ENCODE data around the gene RORC. TPM values are rescaled to one million over a fixed set of nuclear protein-coding genes. Genes with fewer than 3 reads are reported as not detected.

The RORC gene
- total RNA-seq, 1 donor from 2014 or later, result 15.4 TPM

GRCh38 chr1:151852733-151853132 lies 21.1 kb upstream of the RORC start:
- intact Hi-C loops (cut with DNase I), result no loop called here
- ATAC-seq (ENCODE audit: poor library complexity) (no peak), DNase-seq (no peak)

DNA sequence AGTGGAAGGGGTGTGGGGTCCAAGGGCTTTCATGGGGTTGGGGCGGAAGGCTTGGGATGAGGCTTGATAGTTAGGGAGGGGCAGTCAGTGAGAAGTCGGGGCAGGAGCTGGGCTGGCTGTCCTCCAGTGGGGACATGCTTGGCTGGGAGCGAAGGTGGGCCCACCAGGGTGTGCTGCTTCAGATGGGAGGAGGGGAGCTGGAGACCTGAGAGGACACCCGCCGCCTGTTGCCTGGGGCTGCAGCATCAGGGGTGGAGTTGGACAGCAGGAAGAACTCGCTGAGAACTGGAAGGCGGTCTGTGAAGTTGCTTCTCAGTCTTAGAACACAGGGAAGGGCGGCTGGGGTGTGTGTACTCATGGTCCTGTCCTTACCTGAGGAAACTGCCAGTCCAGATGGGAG lies 20.3 kb upstream of the RORC start:
- DNase-seq, result no peak
- intact Hi-C loops (cut with DNase I), result no loop called here
- ATAC-seq (ENCODE audit: poor library complexity), result no peak

DNA sequence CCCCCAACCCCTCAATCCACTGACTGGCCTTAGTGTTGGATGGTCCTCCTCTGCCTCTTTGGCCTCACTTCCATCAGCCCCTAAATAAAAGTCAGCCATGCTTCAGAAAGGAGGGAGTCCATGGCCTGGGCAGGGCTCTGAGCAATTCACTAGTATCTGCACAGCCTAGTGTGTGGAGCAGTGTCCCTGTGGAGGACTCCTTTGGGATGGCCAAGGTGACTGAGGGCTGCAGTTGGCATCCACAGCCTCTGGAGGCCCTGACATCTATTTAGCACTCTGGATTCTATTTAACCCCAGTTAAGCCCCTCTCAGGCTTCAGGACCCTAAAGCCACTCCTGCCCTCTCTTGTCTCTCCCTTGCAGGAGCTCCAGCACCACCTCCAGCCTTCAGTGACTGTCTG lies 18.3 kb upstream of the RORC start:
- no peak for ATAC-seq (ENCODE audit: poor library complexity)
- DNase-seq, result no peak
- intact Hi-C loops (cut with DNase I), result no loop called here

DNA sequence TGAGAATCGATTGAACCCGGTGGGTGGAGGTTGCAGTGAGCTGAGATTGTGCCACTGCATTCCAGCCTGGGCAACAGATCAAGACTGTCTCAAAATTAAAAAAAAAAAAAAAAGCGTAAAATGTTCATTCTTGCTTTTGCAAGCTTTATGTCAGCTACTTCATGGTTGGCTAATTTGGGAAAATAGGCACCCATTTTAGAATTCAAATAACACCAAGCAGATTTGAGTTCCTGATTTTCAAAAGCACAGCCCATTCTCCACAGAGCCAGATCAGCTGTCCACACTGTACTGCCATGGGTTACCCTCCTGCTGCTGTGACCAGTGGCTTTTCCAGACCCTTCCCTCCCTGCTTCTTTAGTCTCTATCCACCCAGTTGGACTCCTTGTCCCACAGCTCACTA lies 17.5 kb upstream of the RORC start:
- intact Hi-C loops (cut with DNase I), result no loop called here
- no peak for ATAC-seq (ENCODE audit: poor library complexity)
- DNase-seq, result no peak

- intact Hi-C loops (cut with DNase I), result no loop called here
- DNase-seq (no peak), ATAC-seq (ENCODE audit: poor library complexity) (peak; percentile 35)
Observed at GRCh38 chr1:151847867-151848596, 16.4 kb upstream of the RORC start.

DNA sequence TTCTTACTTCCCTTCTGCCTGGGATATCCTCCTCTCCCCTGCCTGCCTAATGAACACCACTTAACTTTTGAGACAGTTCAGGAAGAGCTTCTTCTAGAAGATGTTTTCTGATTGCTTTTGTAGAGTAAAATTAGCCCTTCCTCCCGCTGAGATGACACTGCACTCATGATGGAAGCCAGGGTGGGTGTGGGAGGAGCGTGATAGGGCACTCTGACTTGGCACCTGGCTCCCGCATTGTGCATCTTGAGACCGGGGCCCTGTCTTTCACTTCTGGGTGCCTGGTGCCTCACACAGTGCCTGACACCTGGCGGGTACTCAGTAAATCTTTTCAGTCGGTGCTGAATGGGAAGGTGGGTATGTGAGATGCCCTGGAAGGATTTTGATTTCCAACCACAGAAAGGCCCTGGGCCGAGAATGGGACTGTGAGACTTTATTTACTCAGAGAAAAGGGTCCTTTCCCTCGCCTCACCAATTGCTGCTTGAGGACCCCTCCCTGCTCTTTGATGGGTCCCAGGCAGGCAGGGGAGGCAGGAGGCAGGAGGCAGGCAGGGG lies 15.2 kb upstream of the RORC start:
- ATAC-seq (ENCODE audit: poor library complexity) (no peak), DNase-seq (no peak)

DNA sequence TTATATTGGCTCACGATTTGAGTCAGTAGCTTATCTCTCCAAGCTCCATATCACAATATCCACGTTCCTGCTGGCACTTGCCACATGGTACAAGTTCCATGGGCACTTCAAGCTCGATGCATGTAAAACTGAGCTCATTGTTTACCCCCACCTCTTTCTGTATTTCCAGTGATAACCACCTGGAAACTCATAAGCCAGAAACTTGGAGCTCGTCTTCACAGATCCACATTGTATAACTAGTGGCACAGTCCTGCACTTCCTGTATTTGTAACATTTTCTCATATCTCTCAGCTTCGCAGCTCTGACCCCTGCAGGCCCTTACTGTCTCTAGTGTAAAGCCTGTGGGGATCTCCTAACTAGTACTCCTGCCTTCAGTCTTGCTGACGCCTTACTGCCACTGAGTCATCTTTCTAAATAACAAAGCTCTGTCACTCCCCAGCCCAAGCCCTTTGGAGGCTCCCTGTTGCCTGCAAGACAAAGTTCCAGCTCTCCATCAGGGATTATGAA lies 14.5 kb upstream of the RORC start:
- intact Hi-C loops (cut with DNase I), result no loop called here
- ATAC-seq (ENCODE audit: poor library complexity), result no peak
- no peak for DNase-seq

More for the DNA sequence above, 15.2 kb upstream of the RORC start:
- intact Hi-C loops (cut with DNase I), result no loop called here

GRCh38 chr1:151843398-151843797 lies 11.8 kb upstream of the RORC start:
- intact Hi-C loops (cut with DNase I), result no loop called here
- no peak for ATAC-seq (ENCODE audit: poor library complexity)
- no peak for DNase-seq

GRCh38 chr1:151841141-151841540 lies 9.5 kb upstream of the RORC start:
- DNase-seq (no peak), ATAC-seq (ENCODE audit: poor library complexity) (no peak)
- intact Hi-C loops (cut with DNase I), result no loop called here

DNA sequence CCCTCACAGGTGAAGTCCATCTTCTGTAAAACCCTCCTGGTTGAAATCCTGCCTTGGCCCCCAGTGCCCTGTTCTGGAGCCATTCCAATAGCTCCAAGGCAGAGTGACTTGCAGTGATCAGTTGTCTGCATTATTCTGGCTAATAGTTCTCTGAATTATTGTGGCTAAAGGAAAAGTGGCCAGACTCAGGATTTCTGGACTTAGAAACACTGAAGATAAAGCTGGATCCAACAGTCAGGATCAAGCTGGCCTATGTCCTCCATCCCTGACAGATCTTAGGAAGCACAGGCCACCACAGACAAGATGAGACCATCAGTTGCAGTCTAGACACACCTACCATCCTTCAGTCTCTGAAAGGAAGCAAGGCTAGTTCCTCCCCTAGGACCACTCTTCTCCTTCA lies 8.8 kb upstream of the RORC start:
- ATAC-seq (ENCODE audit: poor library complexity) (no peak), DNase-seq (no peak)
- intact Hi-C loops (cut with DNase I), result no loop called here

GRCh38 chr1:151839457-151840403 lies 8.1 kb upstream of the RORC start, which contains the start of gene C2CD4D:
Gene C2CD4D (minus strand): TSS chr1:151839820. CDS start chr1:151838989, 831 bp downstream.
- intact Hi-C loops (cut with DNase I), result loop anchor here (5.0 to 10.0 kb wide), 2 partner anchors 75 to 247 kb away; partner anchors contain the start of gene MRPL9
- peak; percentile 54 for ATAC-seq (ENCODE audit: poor library complexity)
- no peak for DNase-seq

- DNase-seq, result no peak
- intact Hi-C loops (cut with DNase I), result loop anchor here (5.0 to 10.0 kb wide), 2 partner anchors 74 to 247 kb away; partner anchors contain the start of gene MRPL9
- ATAC-seq (ENCODE audit: poor library complexity), result no peak
Observed at GRCh38 chr1:151839082-151839412, 7.4 kb upstream of the RORC start.

GRCh38 chr1:151838222-151839081 lies 6.8 kb upstream of the RORC start:
- intact Hi-C loops (cut with DNase I), result loop anchor here (5.0 to 10.0 kb wide), 2 partner anchors 74 to 246 kb away; partner anchors contain the start of gene MRPL9
- DNase-seq, result no peak
- ATAC-seq (ENCODE audit: poor library complexity), result peak; percentile 45

GRCh38 chr1:151837884-151838221 lies 6.3 kb upstream of the RORC start:
- intact Hi-C loops (cut with DNase I), result loop anchor here (5.0 to 10.0 kb wide), 2 partner anchors 73 to 246 kb away; partner anchors contain the start of gene MRPL9
- ATAC-seq (ENCODE audit: poor library complexity) (no peak), DNase-seq (no peak)

DNA sequence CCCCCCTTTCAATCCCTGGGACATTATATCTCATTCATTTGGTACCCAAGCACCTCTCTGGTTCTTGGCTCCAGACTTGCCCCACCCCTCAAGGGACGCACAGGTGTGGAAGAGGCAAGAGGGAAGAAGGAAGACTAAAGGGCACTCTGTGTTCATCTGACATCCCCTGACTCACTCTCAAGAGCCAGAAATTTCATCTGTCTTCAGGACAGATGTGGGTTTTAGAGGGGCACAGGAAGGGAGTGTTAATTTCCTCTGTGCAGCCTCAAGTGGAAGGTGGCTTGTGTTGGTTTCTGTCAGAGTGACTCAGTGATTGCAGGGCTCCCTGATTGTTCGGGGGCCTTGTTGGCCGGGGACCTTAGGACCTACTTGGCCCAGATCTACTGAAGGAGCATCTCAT lies 5.6 kb upstream of the RORC start:
- DNase-seq, result no peak
- no peak for ATAC-seq (ENCODE audit: poor library complexity)
- intact Hi-C loops (cut with DNase I), result loop anchor here (5.0 to 10.0 kb wide), 2 partner anchors 72 to 245 kb away; partner anchors contain the start of gene MRPL9

- DNase-seq (no peak), ATAC-seq (ENCODE audit: poor library complexity) (no peak)
- intact Hi-C loops (cut with DNase I), result loop anchor here (5.0 to 10.0 kb wide), 2 partner anchors 71 to 243 kb away; partner anchors contain the start of gene MRPL9
Observed at GRCh38 chr1:151835596-151835995, 4.0 kb upstream of the RORC start.

DNA sequence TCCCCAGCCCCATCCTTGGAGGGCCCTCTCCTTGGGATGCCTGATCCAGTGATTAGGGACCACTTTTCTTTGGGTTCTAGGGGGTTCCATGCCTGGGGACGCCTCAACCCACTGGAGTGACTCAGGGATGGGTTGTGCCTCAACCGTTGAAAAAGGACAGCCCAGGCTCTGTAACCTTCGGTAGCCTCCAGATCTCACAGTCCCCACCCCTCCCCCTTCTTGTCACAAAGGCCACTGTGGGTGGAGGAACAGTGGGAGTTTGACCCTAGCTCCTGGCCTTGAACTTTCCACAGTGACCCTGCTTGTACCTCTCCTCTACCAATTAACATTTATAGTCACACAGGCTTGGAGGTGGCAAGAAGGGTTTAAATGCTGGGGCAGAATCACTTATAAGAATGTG lies 2.6 kb upstream of the RORC start:
- intact Hi-C loops (cut with DNase I), result loop anchor here (10.0 kb wide), 1 partner anchor 69 kb away; the partner anchor contains the start of gene MRPL9
- DNase-seq (no peak), ATAC-seq (ENCODE audit: poor library complexity) (no peak)
